HepG2 (cell line): ENCODE measurements around the gene ZBTB46. TPM values are rescaled to one million over a fixed set of nuclear protein-coding genes. Genes with fewer than 3 reads are reported as not detected.
A peak's percentile ranks its signal among the peaks of the same experiment; 100 is the strongest.

Experiments
- CSRNP1 ChIP-seq: sonication (generic); formaldehyde crosslinking; IDR thresholded peaks from 2 replicates; pipeline ENCODE4 v1.8.1; 2023; ENCODE audit warnings: mild to moderate bottlenecking, missing genetic modification reagents
- HNF4G ChIP-seq, 2 experiments: sonication (generic) in 1 of 2; formaldehyde crosslinking in 1 of 2; IDR thresholded peaks; 2 replicates each; pipeline versions ENCODE4 v1.4.0 to v1.6.1; 2011 to 2020; ENCODE audit warnings: borderline replicate concordance in 2 of 2, low read depth in 2 of 2, mild to moderate bottlenecking in 2 of 2, low read length in 1 of 2, missing genetic modification reagents in 1 of 2, moderate library complexity in 1 of 2
- IRF1 ChIP-seq: sonication (generic); formaldehyde crosslinking; IDR thresholded peaks from 2 replicates; pipeline ENCODE4 v1.4.0; 2020; ENCODE audit warnings: low read depth, mild to moderate bottlenecking, missing genetic modification reagents
- JUNB ChIP-seq: sonication (generic); formaldehyde crosslinking; IDR thresholded peaks from 2 replicates; pipeline ENCODE4 v1.8.0; 2022; ENCODE audit warnings: missing genetic modification reagents, mild to moderate bottlenecking, borderline replicate concordance
- SALL1 ChIP-seq: sonication (generic); formaldehyde crosslinking; IDR thresholded peaks from 2 replicates; pipeline ENCODE4 v1.8.0; 2022; ENCODE audit warnings: mild to moderate bottlenecking, missing genetic modification reagents
- WIZ ChIP-seq: sonication (generic); formaldehyde crosslinking; IDR thresholded peaks from 2 replicates; pipeline ENCODE4 v1.5.1; 2020; ENCODE audit warnings: mild to moderate bottlenecking, missing genetic modification reagents
- ZFP36L2 ChIP-seq: sonication (generic); formaldehyde crosslinking; IDR thresholded peaks from 2 replicates; pipeline ENCODE4 v1.4.0; 2020; ENCODE audit warnings: missing genetic modification reagents
- ZNF343 ChIP-seq: sonication (generic); formaldehyde crosslinking; IDR thresholded peaks from 2 replicates; pipeline ENCODE4 v1.4.0; 2020; ENCODE audit warnings: mild to moderate bottlenecking, missing genetic modification reagents
- ZNF354B ChIP-seq: sonication (generic); formaldehyde crosslinking; IDR thresholded peaks from 2 replicates; pipeline ENCODE4 v1.8.0; 2022; ENCODE audit warnings: mild to moderate bottlenecking, missing genetic modification reagents
- ZNF615 ChIP-seq: sonication (generic); formaldehyde crosslinking; IDR thresholded peaks from 2 replicates; pipeline ENCODE4 v1.5.0; 2020; ENCODE audit warnings: mild to moderate bottlenecking, missing genetic modification reagents, borderline replicate concordance
- ZNF629 ChIP-seq: sonication (generic); formaldehyde crosslinking; conservative IDR thresholded peaks from 2 replicates; pipeline ENCODE4 v1.5.0; 2020; ENCODE audit warnings: missing genetic modification reagents
- ZSCAN31 ChIP-seq: sonication (generic); formaldehyde crosslinking; IDR thresholded peaks from 2 replicates; pipeline ENCODE4 v1.5.0; 2020; ENCODE audit warnings: low read depth, mild to moderate bottlenecking, missing genetic modification reagents
- polyA plus RNA-seq, 8 experiments: library from polyadenylated mRNA; depleted of rRNA in 3 of 8; stranded (reverse) in 7 of 8; unstranded in 1 of 8; fragments of >200 nt; fragmentation: Illumina TruSeq in 4 of 8; extraction: Trizol in 4 of 8; gene quantifications; 2 replicates each; pipeline versions ENCODE4 v1.2.1 to v1.2.3, GENCODE V29; 2011 to 2016; ENCODE audit warnings: low read depth in 4 of 8, missing spikeins in 1 of 8, mixed read lengths in 1 of 8; ENCODE audit not compliant: insufficient read depth in 1 of 8
- total RNA-seq, 5 experiments: library from RNA; depleted of rRNA; stranded (reverse); fragments of >200 nt; fragmentation: Illumina TruSeq; extraction: Trizol; gene quantifications; 2 replicates each; pipeline ENCODE4 v1.2.3, GENCODE V29; 2016; ENCODE audit warnings: low read depth in 1 of 5
- TF ChIP-seq, protein P1 (sequence below): IDR thresholded peaks from 2 replicates; pipeline ENCODE4 v1.6.1; 2016; ENCODE audit warnings: mild to moderate bottlenecking, missing biosample characterization, missing genetic modification reagents
- TF ChIP-seq, protein P2 (sequence below): sonication (generic); formaldehyde crosslinking; IDR thresholded peaks from 2 replicates; pipeline ENCODE4 v1.5.0; 2020; ENCODE audit warnings: missing genetic modification reagents
- TF ChIP-seq, protein P3 (sequence below): IDR thresholded peaks from 2 replicates; pipeline ENCODE4 v1.6.1; 2016
- TF ChIP-seq, protein P4 (sequence below): sonication (generic); formaldehyde crosslinking; IDR thresholded peaks from 2 replicates; pipeline ENCODE4 v1.5.0; 2020; ENCODE audit warnings: mild to moderate bottlenecking, missing genetic modification reagents

Gene ZBTB46
- total and polyA plus RNA-seq, 2 of the 13 experiments (the other 11 are each of a cell fraction or from before 2014, with no cell fraction given) = 1.6 to 13.5 TPM

DNA sequence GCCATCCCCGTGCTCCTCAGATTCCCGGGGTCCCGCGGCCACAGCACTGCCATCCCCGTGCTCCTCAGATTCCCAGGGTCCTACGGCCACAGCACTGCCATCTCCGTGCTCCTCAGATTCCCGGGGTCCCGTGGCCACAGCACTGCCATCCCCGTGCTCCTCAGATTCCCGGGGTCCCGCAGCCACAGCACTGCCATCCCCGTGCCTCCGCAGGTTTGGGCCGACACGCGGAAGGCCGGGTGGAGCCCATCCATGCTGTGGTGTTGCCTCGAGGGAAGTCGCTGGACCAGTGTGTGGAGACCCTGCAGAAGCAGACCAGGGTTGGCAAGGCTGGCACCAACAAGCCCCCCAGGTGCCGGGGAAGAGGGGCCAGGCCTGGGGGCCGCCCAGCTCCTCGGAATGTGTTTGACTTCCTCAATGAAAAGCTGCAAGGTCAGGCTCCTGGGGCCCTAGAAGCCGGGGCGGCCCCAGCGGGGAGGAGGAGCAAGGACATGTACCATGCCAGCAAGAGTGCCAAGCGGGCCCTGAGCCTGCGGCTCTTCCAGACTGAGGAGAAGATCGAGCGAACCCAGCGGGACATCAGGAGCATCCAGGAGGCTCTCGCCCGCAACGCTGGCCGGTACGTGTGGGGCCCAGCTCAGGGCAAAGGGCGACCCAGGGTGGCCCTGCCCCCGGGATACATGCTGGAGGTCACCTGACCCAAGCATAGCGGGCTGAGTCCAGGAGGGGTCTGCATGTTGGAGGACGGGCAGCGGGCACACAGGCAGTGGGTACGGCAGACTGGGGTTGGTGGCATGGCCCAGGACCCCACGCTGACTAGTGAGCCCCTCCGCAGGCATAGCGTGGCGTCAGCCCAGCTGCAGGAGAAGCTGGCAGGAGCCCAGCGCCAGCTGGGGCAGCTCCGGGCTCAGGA is 95.9 kb downstream of the ZBTB46 start (continued):
- TF ChIP-seq, protein P1, sequence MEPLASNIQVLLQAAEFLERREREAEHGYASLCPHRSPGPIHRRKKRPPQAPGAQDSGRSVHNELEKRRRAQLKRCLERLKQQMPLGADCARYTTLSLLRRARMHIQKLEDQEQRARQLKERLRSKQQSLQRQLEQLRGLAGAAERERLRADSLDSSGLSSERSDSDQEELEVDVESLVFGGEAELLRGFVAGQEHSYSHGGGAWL (CRISPR knock-in tag) = no peak
- TF ChIP-seq WIZ = no peak
- TF ChIP-seq ZNF354B = no peak
- TF ChIP-seq, protein P2, sequence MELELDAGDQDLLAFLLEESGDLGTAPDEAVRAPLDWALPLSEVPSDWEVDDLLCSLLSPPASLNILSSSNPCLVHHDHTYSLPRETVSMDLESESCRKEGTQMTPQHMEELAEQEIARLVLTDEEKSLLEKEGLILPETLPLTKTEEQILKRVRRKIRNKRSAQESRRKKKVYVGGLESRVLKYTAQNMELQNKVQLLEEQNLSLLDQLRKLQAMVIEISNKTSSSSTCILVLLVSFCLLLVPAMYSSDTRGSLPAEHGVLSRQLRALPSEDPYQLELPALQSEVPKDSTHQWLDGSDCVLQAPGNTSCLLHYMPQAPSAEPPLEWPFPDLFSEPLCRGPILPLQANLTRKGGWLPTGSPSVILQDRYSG (CRISPR knock-in tag) = no peak
- no peak for TF ChIP-seq ZNF615 (CRISPR knock-in tag)
- no peak for TF ChIP-seq IRF1 (CRISPR knock-in tag)
- no peak for TF ChIP-seq ZSCAN31
- TF ChIP-seq, protein P3, sequence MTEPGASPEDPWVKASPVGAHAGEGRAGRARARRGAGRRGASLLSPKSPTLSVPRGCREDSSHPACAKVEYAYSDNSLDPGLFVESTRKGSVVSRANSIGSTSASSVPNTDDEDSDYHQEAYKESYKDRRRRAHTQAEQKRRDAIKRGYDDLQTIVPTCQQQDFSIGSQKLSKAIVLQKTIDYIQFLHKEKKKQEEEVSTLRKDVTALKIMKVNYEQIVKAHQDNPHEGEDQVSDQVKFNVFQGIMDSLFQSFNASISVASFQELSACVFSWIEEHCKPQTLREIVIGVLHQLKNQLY (CRISPR knock-in tag) = no peak
- TF ChIP-seq JUNB (CRISPR knock-in tag) = no peak
- no peak for TF ChIP-seq ZFP36L2
- peak; percentile 62; the same call in 1 of the 2 replicates for TF ChIP-seq ZNF343 (CRISPR knock-in tag)
- TF ChIP-seq ZNF629 (CRISPR knock-in tag) = no peak
- TF ChIP-seq SALL1 (CRISPR knock-in tag) = no peak; the same call in 1 of the 2 replicates
- peak; percentile 92 for TF ChIP-seq HNF4G (IDR thresholded peaks at IDR 0.05; ENCODE audit: borderline replicate concordance, low read depth, low read length)
- no peak for TF ChIP-seq HNF4G (CRISPR knock-in tag; IDR thresholded peaks at IDR 0.05; ENCODE audit: borderline replicate concordance, low read depth)
- TF ChIP-seq, protein P4, sequence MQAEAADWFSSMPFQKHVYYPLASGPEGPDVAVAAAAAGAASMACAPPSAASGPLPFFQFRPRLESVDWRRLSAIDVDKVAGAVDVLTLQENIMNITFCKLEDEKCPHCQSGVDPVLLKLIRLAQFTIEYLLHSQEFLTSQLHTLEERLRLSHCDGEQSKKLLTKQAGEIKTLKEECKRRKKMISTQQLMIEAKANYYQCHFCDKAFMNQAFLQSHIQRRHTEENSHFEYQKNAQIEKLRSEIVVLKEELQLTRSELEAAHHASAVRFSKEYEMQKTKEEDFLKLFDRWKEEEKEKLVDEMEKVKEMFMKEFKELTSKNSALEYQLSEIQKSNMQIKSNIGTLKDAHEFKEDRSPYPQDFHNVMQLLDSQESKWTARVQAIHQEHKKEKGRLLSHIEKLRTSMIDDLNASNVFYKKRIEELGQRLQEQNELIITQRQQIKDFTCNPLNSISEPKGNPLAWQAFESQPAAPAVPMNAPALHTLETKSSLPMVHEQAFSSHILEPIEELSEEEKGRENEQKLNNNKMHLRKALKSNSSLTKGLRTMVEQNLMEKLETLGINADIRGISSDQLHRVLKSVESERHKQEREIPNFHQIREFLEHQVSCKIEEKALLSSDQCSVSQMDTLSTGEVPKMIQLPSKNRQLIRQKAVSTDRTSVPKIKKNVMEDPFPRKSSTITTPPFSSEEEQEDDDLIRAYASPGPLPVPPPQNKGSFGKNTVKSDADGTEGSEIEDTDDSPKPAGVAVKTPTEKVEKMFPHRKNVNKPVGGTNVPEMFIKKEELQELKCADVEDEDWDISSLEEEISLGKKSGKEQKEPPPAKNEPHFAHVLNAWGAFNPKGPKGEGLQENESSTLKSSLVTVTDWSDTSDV (CRISPR knock-in tag) = no peak
- 0 out of 2 replicates have a peak, but pooled peaks have one; percentile 22 for TF ChIP-seq CSRNP1
